Right atrium auricular region (tissue), 2 donors: Measurements from ENCODE around the gene ZNF280D. TPM values are rescaled to one million over a fixed set of nuclear protein-coding genes. Genes with fewer than 3 reads are reported as not detected.

Experiments used
- DNase-seq: peaks from one replicate; pipeline ENCODE4 v3.0.0-alpha.2; 2019; ENCODE audit warnings: low spot score
- H3K27ac ChIP-seq, 2 donors: fragments of 200-600 bp; sonication (generic); 1 replicate in 1 of 2; 2 replicates in 1 of 2; pipeline ENCODE4 v1.5.1; 2016 to 2019
- H3K27me3 ChIP-seq, 2 donors: fragments of 200-600 bp; sonication (generic); one replicate each; pipeline versions ENCODE4 v1.5.1 to v1.6.0; 2017 to 2019
- H3K36me3 ChIP-seq: fragments of 200-600 bp; sonication (generic); one replicate; pipeline ENCODE4 v1.5.1; 2016
- H3K4me1 ChIP-seq, 2 donors: fragments of 200-600 bp; sonication (generic); one replicate each; pipeline versions ENCODE4 v1.5.1 to v1.6.0; 2017 to 2019
- H3K4me3 ChIP-seq, 2 donors: fragments of 200-600 bp; sonication (generic); 1 replicate in 1 of 2; 2 replicates in 1 of 2; pipeline ENCODE4 v1.5.1; 2017 to 2019; ENCODE audit warnings: mild to moderate bottlenecking in 1 of 2, moderate library complexity in 1 of 2
- H3K9me3 ChIP-seq, 2 donors: fragments of 200-600 bp; sonication (generic); one replicate each; pipeline ENCODE4 v1.5.1; 2019
- CTCF ChIP-seq, 2 donors: fragments of 200-600 bp; sonication (generic); IDR thresholded peaks; one replicate each; pipeline ENCODE4 v1.5.1; 2019; ENCODE audit warnings: antibody characterized with exemption in 2 of 2
- total RNA-seq, 2 donors: library from RNA; depleted of rRNA; stranded (reverse); fragments of >200 nt; gene quantifications; one replicate each; pipeline ENCODE4 v1.1.0, GENCODE V29; 2016

The ZNF280D gene
- total RNA-seq, 2 donors from 2014 or later, result 18.4 to 20.2 TPM

GRCh38 chr15:56765251-56765650, 31.9 kb upstream of the ZNF280D start:
- no peaks in the 10 kb centered on the region for H3K27me3 ChIP-seq
- DNase-seq, result no peak
- no peak overlapping the region for H3K27ac ChIP-seq
- H3K9me3 ChIP-seq, result no peaks in the 10 kb centered on the region
- no peak overlapping the region for H3K4me3 ChIP-seq
- H3K36me3 ChIP-seq, result no peaks in the 10 kb centered on the region
- peaks cover 0 to 7% of the 10 kb centered on the region in 2 donors for H3K4me1 ChIP-seq
- no peak for TF ChIP-seq CTCF (IDR thresholded peaks at IDR 0.05)

GRCh38 chr15:56763141-56763895, 30.0 kb upstream of the ZNF280D start:
- no peak for DNase-seq
- H3K27me3 ChIP-seq, result no peaks in the 10 kb centered on the region
- no peak overlapping the region for H3K27ac ChIP-seq
- peaks cover 0 to 15% of the 10 kb centered on the region in 2 donors for H3K4me1 ChIP-seq
- TF ChIP-seq CTCF (IDR thresholded peaks at IDR 0.05), result no peak
- H3K36me3 ChIP-seq, result no peaks in the 10 kb centered on the region
- H3K9me3 ChIP-seq, result no peaks in the 10 kb centered on the region
- H3K4me3 ChIP-seq, result no peak overlapping the region

- H3K36me3 ChIP-seq, result no peaks in the 10 kb centered on the region
- DNase-seq, result no peak
- H3K9me3 ChIP-seq, result no peaks in the 10 kb centered on the region
- H3K27ac ChIP-seq, result no peak overlapping the region
- TF ChIP-seq CTCF (IDR thresholded peaks at IDR 0.05), result no peak
- peaks cover 0 to 15% of the 10 kb centered on the region in 2 donors for H3K4me1 ChIP-seq
- H3K27me3 ChIP-seq, result no peaks in the 10 kb centered on the region
- no peak overlapping the region for H3K4me3 ChIP-seq
Measured at GRCh38 chr15:56760186-56760585, 26.9 kb upstream of the ZNF280D start.

GRCh38 chr15:56759450-56759845, 26.1 kb upstream of the ZNF280D start:
- peak; percentile 67 for DNase-seq
- Histone ChIP-seq H3K27me3 (no peaks in the 10 kb centered on the region), H3K9me3 (no peaks in the 10 kb centered on the region), H3K36me3 (no peaks in the 10 kb centered on the region), H3K4me3 (no peak overlapping the region), H3K27ac (no peak overlapping the region), H3K4me1 (peaks cover 0 to 15% of the 10 kb centered on the region in 2 donors)
- no peak for TF ChIP-seq CTCF (IDR thresholded peaks at IDR 0.05)

GRCh38 chr15:56758770-56759449, 25.6 kb upstream of the ZNF280D start:
- no peak overlapping the region for H3K4me3 ChIP-seq
- H3K27ac ChIP-seq, result no peak overlapping the region
- no peaks in the 10 kb centered on the region for H3K36me3 ChIP-seq
- no peak for DNase-seq
- no peaks in the 10 kb centered on the region for H3K27me3 ChIP-seq
- H3K4me1 ChIP-seq, result peaks cover 0 to 14% of the 10 kb centered on the region in 2 donors
- H3K9me3 ChIP-seq, result no peaks in the 10 kb centered on the region
- no peak for TF ChIP-seq CTCF (IDR thresholded peaks at IDR 0.05)
